HCT116 (cell line): ENCODE data around the gene PSMC5. TPM values are rescaled to one million over a fixed set of nuclear protein-coding genes. Genes with fewer than 3 reads are reported as not detected.
A peak's percentile ranks its signal among the peaks of the same experiment; 100 is the strongest.

ENCODE experiments used
- ATAC-seq: fragments of 200-7000 bp; cut with Tn5 transposase; 2 replicates; pipeline ENCODE4 v1.9.1; 2020; ENCODE audit warnings: mild to moderate bottlenecking, moderate library complexity
- BruUV-seq: library from RNA; stranded (reverse); fragments of 400-500 nt; replicated peaks from 2 replicates; lab custom pipeline; 2021; lab: Mats Ljungman, UMichigan
- CTCF ChIA-PET: fragments of 300-600 bp; sonication (Branson Sonifier 250); formaldehyde crosslinking; loops from one replicate; lab custom pipeline; 2021; ENCODE audit warnings: antibody characterized with exemption; lab: Charles Lee
- POLR2A ChIA-PET: fragments of 300-600, 350-600 bp; sonication (Branson Sonifier 250); formaldehyde crosslinking; loops from one replicate; lab custom pipeline; 2021; ENCODE audit warnings: antibody characterized with exemption; lab: Charles Lee
- RAD21 ChIA-PET, 2 experiments: fragments of 300-600 bp; sonication (Branson Sonifier 250); formaldehyde crosslinking; loops; one replicate each; lab custom pipeline; 2023; ENCODE audit warnings: low total read pairs in 2 of 2; ENCODE audit not compliant: uncharacterized antibody in 2 of 2, unreplicated experiment in 2 of 2, low non-redundant PET in 1 of 2; lab: Charles Lee
- DNase-seq: peaks from one replicate; pipeline ENCODE4 v3.0.0-alpha.2; 2010; ENCODE audit warnings: low read depth, low spot score
- H2AFZ ChIP-seq: fragments of 200-600 bp; shearing (Covaris generic), sonication (generic); 2 replicates; pipeline ENCODE4 v1.6.1; 2017; ENCODE audit warnings: low read depth, mixed run types, mixed read lengths, antibody characterized with exemption, low read length; ENCODE audit not compliant: poor library complexity, severe bottlenecking
- H3K27ac ChIP-seq: 2 replicates; pipeline ENCODE4 v1.5.1; 2012; ENCODE audit warnings: low read depth, low read length
- H3K27me3 ChIP-seq: fragments of 200-600 bp; sonication (generic); 2 replicates; pipeline ENCODE4 v1.6.1; 2016; ENCODE audit warnings: mixed run types, low read length, mixed read lengths; ENCODE audit not compliant: insufficient read depth
- H3K36me3 ChIP-seq, 2 experiments: fragments of 200-500 bp in 1 of 2; fragments of 200-600 bp in 1 of 2; sonication (Bioruptor generic) in 1 of 2; sonication (generic) in 1 of 2; 2 replicates each; pipeline versions ENCODE4 v1.5.1 to v1.6.1; 2014 to 2016; ENCODE audit warnings: low read length in 2 of 2, inconsistent platforms in 1 of 2, mixed read lengths in 1 of 2, mixed run types in 1 of 2; ENCODE audit not compliant: insufficient read depth in 2 of 2, control insufficient read depth in 1 of 2
- H3K4me1 ChIP-seq, 2 experiments: fragments of 200-600 bp in 1 of 2; sonication (generic) in 1 of 2; 2 replicates each; pipeline versions ENCODE4 v1.5.1 to v1.6.1; 2012 to 2017; ENCODE audit warnings: low read length in 2 of 2, inconsistent platforms in 1 of 2, mild to moderate bottlenecking in 1 of 2, mixed read lengths in 1 of 2, mixed run types in 1 of 2, moderate library complexity in 1 of 2; ENCODE audit not compliant: insufficient read depth in 2 of 2, control insufficient read depth in 1 of 2
- H3K4me2 ChIP-seq: fragments of 200-600 bp; sonication (generic); 2 replicates; pipeline ENCODE4 v1.6.1; 2017; ENCODE audit warnings: mixed run types, low read length, mixed read lengths
- H3K4me3 ChIP-seq, 2 experiments: fragments of 200-600 bp in 1 of 2; sonication (generic) in 1 of 2; replicated peaks in 1 of 2; 2 replicates each; pipeline ENCODE4 v1.5.1; 2011 to 2016; ENCODE audit warnings: low read length in 2 of 2, control low read depth in 1 of 2, low read depth in 1 of 2, mild to moderate bottlenecking in 1 of 2, mixed read lengths in 1 of 2, mixed run types in 1 of 2
- H3K79me2 ChIP-seq: fragments of 200-600 bp; sonication (generic); 2 replicates; pipeline ENCODE4 v1.6.1; 2017; ENCODE audit warnings: mild to moderate bottlenecking, mixed run types, low read length, moderate library complexity, mixed read lengths; ENCODE audit not compliant: insufficient read depth
- H3K9ac ChIP-seq: fragments of 200-600 bp; sonication (generic); 2 replicates; pipeline ENCODE4 v1.6.1; 2016; ENCODE audit warnings: low read length, mixed read lengths
- H3K9me2 ChIP-seq: fragments of 200-600 bp; sonication (generic), shearing (Covaris generic); 2 replicates; pipeline ENCODE4 v1.6.1; 2017; ENCODE audit warnings: mixed run types, mild to moderate bottlenecking, moderate library complexity; ENCODE audit not compliant: insufficient read depth
- H3K9me3 ChIP-seq, 2 experiments: fragments of 200-500 bp in 1 of 2; fragments of 200-600 bp in 1 of 2; sonication (Bioruptor generic) in 1 of 2; sonication (generic) in 1 of 2; 2 replicates each; pipeline ENCODE4 v1.6.1; 2014 to 2017; ENCODE audit warnings: low read length in 2 of 2, mixed read lengths in 2 of 2, inconsistent platforms in 1 of 2, low read depth in 1 of 2, mild to moderate bottlenecking in 1 of 2, mixed run types in 1 of 2, moderate library complexity in 1 of 2; ENCODE audit not compliant: control insufficient read depth in 1 of 2, insufficient read depth in 1 of 2
- H4K20me1 ChIP-seq: fragments of 200-600 bp; sonication (generic), shearing (Covaris generic); 2 replicates; pipeline ENCODE4 v1.6.1; 2017; ENCODE audit warnings: mixed run types, mild to moderate bottlenecking, moderate library complexity; ENCODE audit not compliant: insufficient read depth
- CBX3 ChIP-seq: IDR thresholded peaks from 2 replicates; pipeline ENCODE4 v1.6.1; 2012; ENCODE audit warnings: low read depth
- CEBPB ChIP-seq: IDR thresholded peaks from 2 replicates; pipeline ENCODE4 v1.6.1; 2012; ENCODE audit warnings: low read depth
- EGR1 ChIP-seq: IDR thresholded peaks from 2 replicates; pipeline ENCODE4 v1.6.1; 2012; ENCODE audit warnings: low read depth
- EZH2 ChIP-seq: fragments of 200-600 bp; sonication (generic); IDR thresholded peaks from 2 replicates; pipeline ENCODE4 v1.6.1; 2017; ENCODE audit warnings: antibody characterized with exemption, mixed run types
- JUND ChIP-seq: IDR thresholded peaks from 2 replicates; pipeline ENCODE4 v1.6.1; 2012
- POLR2A ChIP-seq: IDR thresholded peaks from 2 replicates; pipeline ENCODE4 v1.7.0; 2011; ENCODE audit warnings: borderline replicate concordance; ENCODE audit not compliant: insufficient read depth, insufficient read length; ENCODE audit errors: extremely low read depth
- POLR2AphosphoS5 ChIP-seq: IDR thresholded peaks from 2 replicates; pipeline ENCODE4 v1.6.1; 2011; ENCODE audit warnings: mild to moderate bottlenecking, low read depth, low read length, moderate library complexity
- RAD21 ChIP-seq: IDR thresholded peaks from 2 replicates; pipeline ENCODE4 v1.6.1; 2012; ENCODE audit warnings: low read depth, mild to moderate bottlenecking
- SIN3A ChIP-seq: IDR thresholded peaks from 2 replicates; pipeline ENCODE4 v1.6.1; 2012; ENCODE audit warnings: low read depth
- SRF ChIP-seq: IDR thresholded peaks from 2 replicates; pipeline ENCODE4 v1.6.1; 2012; ENCODE audit warnings: low read depth
- YY1 ChIP-seq: IDR thresholded peaks from 2 replicates; pipeline ENCODE4 v1.6.1; 2011; ENCODE audit warnings: low read length, low read depth, moderate library complexity, mild to moderate bottlenecking; ENCODE audit not compliant: insufficient replicate concordance; ENCODE audit errors: extremely low read depth
- ZFX ChIP-seq: fragments of 450-650 bp; IDR thresholded peaks from 2 replicates; pipeline ENCODE4 v1.6.1; 2017
- intact Hi-C: fragments of 100-400 bp; cut with micrococcal nuclease; formaldehyde crosslinking; loops from 2 replicates; pipeline ENCODE4 v1.10.0; 2022
- total RNA-seq: library from RNA; stranded (reverse); gene quantifications from one replicate; pipeline ENCODE4 v1.2.1, GENCODE V29; 2021; ENCODE audit not compliant: unreplicated experiment
- TF ChIP-seq, protein P1 (sequence below): IDR thresholded peaks from 2 replicates; pipeline ENCODE4 v1.6.1; 2012
- TF ChIP-seq, protein P2 (sequence below), 3 experiments: fragments of 200-600 bp in 1 of 3; sonication (generic) in 1 of 3; IDR thresholded peaks in 2 of 3; conservative IDR thresholded peaks in 1 of 3; 2 replicates each; pipeline ENCODE4 v1.5.1; 2012 to 2017; ENCODE audit warnings: low read depth in 2 of 3, low read length in 2 of 3, antibody characterized with exemption in 1 of 3, borderline replicate concordance in 1 of 3, control low read depth in 1 of 3, mild to moderate bottlenecking in 1 of 3, mixed read lengths in 1 of 3, mixed run types in 1 of 3, moderate library complexity in 1 of 3; ENCODE audit not compliant: insufficient read depth in 1 of 3
- TF ChIP-seq, protein P3 (sequence below): IDR thresholded peaks from 2 replicates; pipeline ENCODE4 v1.6.1; 2011; ENCODE audit warnings: mild to moderate bottlenecking, low read length, moderate library complexity; ENCODE audit not compliant: insufficient replicate concordance; ENCODE audit errors: extremely low read depth

PSMC5 gene
- total RNA-seq, 1 experiment from 2014 or later, result 193 TPM

DNA sequence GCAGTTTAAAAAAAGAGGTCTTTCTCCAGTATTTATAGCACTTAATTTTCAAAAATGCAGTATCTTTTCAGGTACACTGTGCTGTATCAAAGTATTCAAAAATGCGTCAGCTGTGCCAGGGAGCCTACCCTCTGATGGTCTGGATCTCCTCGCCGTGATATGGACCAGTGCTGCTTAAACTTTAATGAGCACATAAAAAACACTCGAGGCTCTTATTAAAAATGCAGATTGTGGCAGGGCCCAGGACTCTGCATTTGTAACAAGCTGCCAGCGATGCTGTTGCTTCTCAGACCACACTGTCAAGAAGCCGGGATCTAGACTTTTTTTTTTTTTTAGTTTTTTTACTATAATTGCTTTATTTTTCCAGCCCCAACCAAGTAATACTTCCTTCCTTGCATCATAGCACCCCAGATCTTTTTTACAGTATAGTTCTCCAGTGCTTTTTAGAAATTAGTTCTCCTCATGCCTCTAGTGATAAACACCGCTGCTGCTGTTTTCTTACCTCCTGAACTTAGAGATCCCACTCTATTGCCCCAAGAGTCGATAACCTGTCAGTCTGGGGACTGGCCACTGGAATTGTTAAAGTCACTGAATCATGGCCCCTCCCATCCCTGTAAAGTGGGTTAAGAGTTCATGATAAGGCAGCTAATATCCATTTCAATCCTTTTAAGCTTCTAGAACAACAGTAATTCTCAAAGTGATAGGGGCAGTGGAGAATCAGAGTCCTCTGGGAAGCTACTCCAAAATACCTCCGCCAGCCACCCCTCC, 16.9 kb downstream of the PSMC5 start:
- peaks cover 33% of the 10 kb centered on the region for H3K79me2 ChIP-seq
- H3K9ac ChIP-seq, result peak overlapping the region; percentile 98
- POLR2A ChIA-PET, result interaction anchor here (0.7 to 1.8 kb wide), 3 partner anchors 16 to 71 kb away, joined by 4 to 13 read pairs (median 7); partner anchors contain the start of genes CCDC47 and DDX42
- TF ChIP-seq CEBPB, result no peak
- TF ChIP-seq EZH2, result no peak
- TF ChIP-seq POLR2AphosphoS5, result no peak
- no peak for TF ChIP-seq YY1
- TF ChIP-seq, protein P1, sequence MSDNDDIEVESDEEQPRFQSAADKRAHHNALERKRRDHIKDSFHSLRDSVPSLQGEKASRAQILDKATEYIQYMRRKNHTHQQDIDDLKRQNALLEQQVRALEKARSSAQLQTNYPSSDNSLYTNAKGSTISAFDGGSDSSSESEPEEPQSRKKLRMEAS, result no peak
- TF ChIP-seq POLR2A, result no peak
- TF ChIP-seq CBX3, result no peak
- TF ChIP-seq ZFX, result no peak
- no peak for TF ChIP-seq RAD21
- TF ChIP-seq EGR1, result no peak
- TF ChIP-seq, protein P2, sequence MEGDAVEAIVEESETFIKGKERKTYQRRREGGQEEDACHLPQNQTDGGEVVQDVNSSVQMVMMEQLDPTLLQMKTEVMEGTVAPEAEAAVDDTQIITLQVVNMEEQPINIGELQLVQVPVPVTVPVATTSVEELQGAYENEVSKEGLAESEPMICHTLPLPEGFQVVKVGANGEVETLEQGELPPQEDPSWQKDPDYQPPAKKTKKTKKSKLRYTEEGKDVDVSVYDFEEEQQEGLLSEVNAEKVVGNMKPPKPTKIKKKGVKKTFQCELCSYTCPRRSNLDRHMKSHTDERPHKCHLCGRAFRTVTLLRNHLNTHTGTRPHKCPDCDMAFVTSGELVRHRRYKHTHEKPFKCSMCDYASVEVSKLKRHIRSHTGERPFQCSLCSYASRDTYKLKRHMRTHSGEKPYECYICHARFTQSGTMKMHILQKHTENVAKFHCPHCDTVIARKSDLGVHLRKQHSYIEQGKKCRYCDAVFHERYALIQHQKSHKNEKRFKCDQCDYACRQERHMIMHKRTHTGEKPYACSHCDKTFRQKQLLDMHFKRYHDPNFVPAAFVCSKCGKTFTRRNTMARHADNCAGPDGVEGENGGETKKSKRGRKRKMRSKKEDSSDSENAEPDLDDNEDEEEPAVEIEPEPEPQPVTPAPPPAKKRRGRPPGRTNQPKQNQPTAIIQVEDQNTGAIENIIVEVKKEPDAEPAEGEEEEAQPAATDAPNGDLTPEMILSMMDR (IDR thresholded peaks at IDR 0.05 in 2 of 3, conservative IDR thresholded peaks at IDR 0.05 in 1 of 3; ENCODE audit: borderline replicate concordance in 1 of 3, insufficient read depth in 1 of 3, low read depth in 2 of 3, low read length in 2 of 3), result no peak
- no peak for TF ChIP-seq SIN3A
- no peak for TF ChIP-seq JUND
- TF ChIP-seq SRF, result no peak
- TF ChIP-seq, protein P3, sequence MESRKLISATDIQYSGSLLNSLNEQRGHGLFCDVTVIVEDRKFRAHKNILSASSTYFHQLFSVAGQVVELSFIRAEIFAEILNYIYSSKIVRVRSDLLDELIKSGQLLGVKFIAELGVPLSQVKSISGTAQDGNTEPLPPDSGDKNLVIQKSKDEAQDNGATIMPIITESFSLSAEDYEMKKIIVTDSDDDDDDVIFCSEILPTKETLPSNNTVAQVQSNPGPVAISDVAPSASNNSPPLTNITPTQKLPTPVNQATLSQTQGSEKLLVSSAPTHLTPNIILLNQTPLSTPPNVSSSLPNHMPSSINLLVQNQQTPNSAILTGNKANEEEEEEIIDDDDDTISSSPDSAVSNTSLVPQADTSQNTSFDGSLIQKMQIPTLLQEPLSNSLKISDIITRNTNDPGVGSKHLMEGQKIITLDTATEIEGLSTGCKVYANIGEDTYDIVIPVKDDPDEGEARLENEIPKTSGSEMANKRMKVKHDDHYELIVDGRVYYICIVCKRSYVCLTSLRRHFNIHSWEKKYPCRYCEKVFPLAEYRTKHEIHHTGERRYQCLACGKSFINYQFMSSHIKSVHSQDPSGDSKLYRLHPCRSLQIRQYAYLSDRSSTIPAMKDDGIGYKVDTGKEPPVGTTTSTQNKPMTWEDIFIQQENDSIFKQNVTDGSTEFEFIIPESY, result no peak
- TF ChIP-seq, all 23 proteins: peak for 0
- Histone ChIP-seq H3K4me1 (peaks cover 35 to 48% of the 10 kb centered on the region in 2 experiments), H3K4me3 (peak overlapping the region; percentile 92 to 95), H3K36me3 (no peaks in the 10 kb centered on the region; a peak in 1 of 4 replicates), H4K20me1 (no peaks in the 10 kb centered on the region), H3K27ac (peak overlapping the region; percentile 78), H3K9me2 (no peaks in the 10 kb centered on the region), H3K9me3 (peaks cover 0 to 5% of the 10 kb centered on the region in 2 experiments; a peak in 1 of 4 replicates), H3K4me2 (peak overlapping the region; percentile 79), H3K27me3 (no peaks in the 10 kb centered on the region), H2AFZ (peak overlapping the region; percentile 47)
- intact Hi-C loops, result loop anchor here (2.0 to 5.0 kb wide), 2 partner anchors 71 to 222 kb away; partner anchors contain the start of genes CCDC47 and MAP3K3
- BruUV-seq, result no TSS peak
- ChIA-PET CTCF (interaction anchor here (0.6 to 1.5 kb wide), 6 partner anchors 9 to 419 kb away, joined by 3 to 10 read pairs (median 4); no protein-coding TSS in a partner anchor), RAD21 (interaction anchor here in 1 of 2 experiments (0.6 kb wide), 1 partner anchor 367 kb away, joined by 4 read pairs; the partner anchor contains the start of gene ACE)
- no peak for DNase-seq
- ATAC-seq, result no peak
